ENCODE results near the gene KCNS1.
"Not testable (repeated sequence)": the region's sequence is repeated elsewhere in the genome, so short reads cannot be mapped to it uniquely, and the experiment has no call there.

The KCNS1 gene

DNA sequence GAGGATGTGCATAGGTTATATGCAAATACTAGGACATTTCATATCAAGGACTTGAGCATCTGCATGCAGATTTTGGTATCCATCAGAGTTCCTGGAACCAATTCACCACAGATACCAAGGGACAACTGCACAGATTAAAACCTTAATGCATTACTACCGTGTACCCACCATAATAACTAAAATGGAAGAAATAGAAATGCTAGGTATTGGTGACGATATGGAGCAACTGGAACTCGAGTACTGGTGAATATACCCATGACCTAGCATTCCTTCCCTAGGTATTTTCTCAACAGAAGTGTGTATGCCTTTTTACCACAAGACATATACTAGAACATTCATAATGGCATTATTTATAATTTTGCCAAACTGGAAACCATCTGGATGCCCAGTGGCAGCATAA, 18.5 kb downstream of the KCNS1 start:
- DNase-seq (ENCODE audit: extremely low read depth in 1 of 2, low read depth in 1 of 2), result no peak

DNA sequence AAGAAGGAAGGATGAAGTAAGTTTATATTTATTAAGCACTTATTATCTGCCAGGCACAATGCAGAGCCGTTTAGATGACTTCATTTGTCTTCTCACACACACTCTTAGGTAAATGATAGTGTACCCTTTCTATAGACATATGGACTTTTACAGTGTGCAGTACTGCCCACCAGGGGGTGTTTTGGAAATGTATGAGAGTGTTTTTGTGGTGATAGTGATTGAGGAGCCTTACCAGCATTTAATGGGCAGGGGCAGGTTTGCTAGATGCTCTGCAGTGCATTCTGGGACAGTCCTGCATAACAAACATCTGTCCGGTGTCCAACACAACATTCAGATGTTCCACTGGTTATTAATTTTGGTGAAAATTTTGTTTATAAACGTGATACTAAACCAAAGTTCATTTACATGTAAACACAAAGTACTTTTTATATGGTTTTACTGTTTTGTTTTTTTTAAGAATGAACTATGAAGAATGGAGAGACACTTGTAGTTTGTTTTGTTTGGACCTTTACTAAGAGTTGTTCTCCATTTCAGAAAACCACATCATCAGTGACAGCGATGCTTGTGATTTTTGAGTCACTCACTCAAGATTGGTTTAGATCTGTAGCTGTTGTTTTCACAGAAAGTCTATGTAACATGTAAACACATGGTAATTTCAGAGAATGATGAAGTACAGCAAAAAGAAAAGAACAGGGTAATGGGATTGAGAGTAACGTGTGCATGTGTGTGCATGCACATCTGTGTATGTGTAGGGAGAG, 19.9 kb downstream of the KCNS1 start:
- no peak for DNase-seq (ENCODE audit: extremely low read depth in 1 of 2, low read depth in 1 of 2)

GRCh38 chr20:45077559-45077958, 23.4 kb downstream of the KCNS1 start:
- no peak for DNase-seq (ENCODE audit: extremely low read depth in 1 of 2, low read depth in 1 of 2)

DNA sequence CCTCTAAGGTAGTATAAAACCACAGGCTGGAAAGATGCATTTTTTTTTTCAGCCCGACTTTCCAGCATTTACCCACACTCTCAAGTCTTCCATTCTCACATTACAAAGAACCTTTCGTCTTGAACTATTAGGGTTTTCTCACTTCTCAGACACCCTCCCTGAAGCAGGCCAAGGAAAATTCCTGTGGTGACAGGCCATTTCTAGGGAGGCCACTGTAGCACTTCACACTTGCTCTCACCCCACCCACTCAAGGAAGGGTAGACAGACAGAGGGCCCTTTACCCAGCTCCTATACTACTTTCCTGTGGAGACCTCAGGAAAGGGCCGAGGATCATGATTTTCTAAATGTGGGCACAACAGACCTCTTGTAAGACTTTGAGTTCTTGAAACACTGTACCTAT, 27.7 kb downstream of the KCNS1 start:
- DNase-seq (ENCODE audit: extremely low read depth in 1 of 2, low read depth in 1 of 2), result no peak

DNA sequence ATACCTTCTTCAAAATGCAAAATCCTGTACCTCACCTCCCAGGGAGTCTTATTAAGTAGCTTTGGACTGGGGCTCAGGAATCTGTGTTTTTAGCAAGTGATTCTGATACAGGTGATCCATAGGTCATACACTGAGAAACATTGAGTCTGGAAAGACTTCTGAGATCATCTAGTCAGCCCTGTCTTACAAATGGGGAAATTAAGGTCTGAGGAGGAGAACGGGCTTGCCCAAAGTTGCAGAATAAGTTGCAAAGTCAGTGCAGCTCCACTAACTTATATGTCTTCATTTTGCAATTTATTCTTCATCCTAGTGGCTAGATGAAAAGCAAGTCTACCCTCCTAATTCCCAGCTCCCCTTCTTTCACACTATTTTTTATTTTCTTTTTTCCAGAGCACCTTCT, 28.9 kb downstream of the KCNS1 start:
- no peak for DNase-seq (ENCODE audit: extremely low read depth in 1 of 2, low read depth in 1 of 2)

GRCh38 chr20:45070932-45071632, 29.8 kb downstream of the KCNS1 start:
- DNase-seq (ENCODE audit: extremely low read depth in 1 of 2, low read depth in 1 of 2), result no peak

DNA sequence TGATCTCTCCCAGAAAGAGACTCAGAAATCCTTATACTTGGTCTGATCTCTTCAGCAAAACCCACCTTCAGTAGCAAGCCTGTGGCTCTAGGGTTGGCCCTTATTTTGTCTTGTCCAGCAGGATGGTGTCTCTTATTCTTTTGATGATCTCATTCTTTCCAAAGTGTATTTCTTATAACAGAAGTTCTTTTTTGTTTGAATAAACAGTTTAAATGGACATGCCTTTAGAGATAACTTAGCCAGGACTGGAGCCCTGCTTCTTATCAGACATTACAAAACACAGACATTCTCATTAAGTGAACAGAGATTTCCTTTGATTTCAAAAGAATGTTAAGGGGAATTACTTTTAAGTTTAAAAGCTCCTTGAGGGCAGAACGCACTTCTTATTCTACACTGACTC, 31.7 kb downstream of the KCNS1 start:
- no peak for DNase-seq (ENCODE audit: extremely low read depth in 1 of 2, low read depth in 1 of 2)

DNA sequence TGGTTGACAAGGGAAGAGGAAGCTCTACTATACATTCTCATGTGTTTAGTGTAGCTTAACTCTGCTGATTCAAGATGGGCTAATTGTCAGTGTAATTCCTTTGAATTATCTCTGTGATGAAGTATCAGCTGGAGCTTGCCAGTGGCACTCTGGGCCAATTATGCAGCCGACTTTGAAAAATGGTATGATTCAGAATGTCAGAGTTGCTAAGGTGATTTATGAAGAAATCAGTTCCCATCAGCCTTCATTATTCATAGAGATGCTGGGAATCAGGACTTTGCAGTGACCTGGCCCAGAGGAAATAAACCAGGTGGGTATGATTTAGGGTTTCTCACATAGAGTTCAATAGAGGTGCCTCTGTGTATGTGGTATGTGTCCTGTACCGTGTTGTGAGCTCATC, 33.4 kb downstream of the KCNS1 start:
- DNase-seq (ENCODE audit: extremely low read depth in 1 of 2, low read depth in 1 of 2), result no peak

GRCh38 chr20:45067087-45067486, 33.8 kb downstream of the KCNS1 start:
- no peak for DNase-seq (ENCODE audit: extremely low read depth in 1 of 2, low read depth in 1 of 2)

GRCh38 chr20:45066372-45066771, 34.6 kb downstream of the KCNS1 start:
- DNase-seq (ENCODE audit: extremely low read depth in 1 of 2, low read depth in 1 of 2), result no peak

- DNase-seq (ENCODE audit: extremely low read depth in 1 of 2, low read depth in 1 of 2), result no peak
These were observed 36.1 kb downstream of the KCNS1 start for GRCh38 chr20:45064812-45065211.

DNA sequence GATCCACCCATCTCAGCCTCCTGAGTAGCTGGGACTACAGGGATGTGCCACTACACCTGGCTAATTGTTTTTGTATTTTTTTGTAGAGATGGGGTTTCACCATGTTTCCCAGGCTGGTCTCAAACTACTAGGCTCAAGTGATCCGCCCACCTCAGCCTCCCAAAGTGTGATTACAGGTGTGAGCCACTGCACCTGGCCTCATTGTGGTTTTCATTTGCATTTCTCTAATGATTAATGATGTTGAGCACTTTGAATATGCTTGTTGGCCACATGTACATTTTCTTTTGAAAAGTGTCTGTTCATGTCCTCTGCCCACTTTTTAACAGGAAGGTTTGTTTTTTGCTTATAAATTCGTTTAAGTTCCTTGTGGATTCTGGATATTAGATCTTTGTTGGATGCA, 37.8 kb downstream of the KCNS1 start:
- DNase-seq (ENCODE audit: extremely low read depth in 1 of 2, low read depth in 1 of 2), result not testable (repeated sequence)

DNA sequence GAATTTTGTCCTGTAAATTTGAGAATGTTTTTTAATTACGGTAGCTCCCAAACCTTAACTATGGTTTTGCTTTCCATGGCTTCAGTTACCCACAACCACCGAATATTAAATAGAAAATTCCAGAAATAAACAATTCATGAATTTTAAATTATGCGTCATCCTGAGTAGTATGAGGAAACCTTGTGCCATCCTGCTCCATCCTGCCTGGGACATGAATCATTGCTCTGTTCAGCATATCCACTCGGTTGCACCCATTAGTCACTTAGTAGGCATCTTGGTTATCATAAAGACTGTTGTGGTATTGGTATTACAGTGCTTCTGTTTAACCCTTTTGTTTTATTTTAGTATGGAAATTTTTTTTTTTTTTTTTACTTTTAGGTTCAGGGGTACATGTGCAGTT, 39.7 kb downstream of the KCNS1 start:
- DNase-seq (ENCODE audit: extremely low read depth in 1 of 2, low read depth in 1 of 2), result no peak

- DNase-seq (ENCODE audit: extremely low read depth in 1 of 2, low read depth in 1 of 2), result no peak
These were observed 40.6 kb downstream of the KCNS1 start for GRCh38 chr20:45060294-45060693.

DNA sequence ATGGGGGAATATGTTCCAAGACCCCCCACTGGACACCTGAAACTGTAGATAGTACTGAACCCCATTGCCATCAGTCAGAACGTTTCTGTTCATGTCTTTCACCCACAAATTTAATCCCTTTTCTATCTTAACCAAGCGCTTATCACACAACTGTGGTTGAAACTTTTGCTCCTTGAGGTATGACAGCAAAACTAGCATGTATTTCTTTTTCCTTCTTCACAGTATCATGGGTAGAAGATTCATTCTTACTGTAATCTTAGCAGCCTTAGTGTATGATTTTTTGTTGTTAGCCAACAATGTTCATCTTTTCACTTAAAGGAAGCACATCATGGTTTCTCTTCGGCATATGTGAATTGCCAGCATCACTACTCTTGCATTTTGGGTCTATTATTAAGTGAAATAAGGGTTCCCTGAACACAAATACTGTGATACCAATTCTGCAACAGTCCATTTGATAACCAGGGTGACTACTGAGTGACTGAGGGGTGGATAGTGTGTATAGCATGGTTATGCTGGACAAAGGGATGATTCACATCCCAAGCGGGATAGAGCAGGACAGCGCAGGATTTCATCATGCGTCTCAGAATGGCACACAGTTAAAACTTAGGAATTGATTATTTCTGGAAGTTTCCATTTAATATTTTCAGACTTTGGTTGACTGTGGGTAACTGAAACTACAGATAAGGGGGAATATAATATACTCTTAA, 41.8 kb downstream of the KCNS1 start:
- no peak for DNase-seq (ENCODE audit: extremely low read depth in 1 of 2, low read depth in 1 of 2)

- no peak for DNase-seq (ENCODE audit: extremely low read depth in 1 of 2, low read depth in 1 of 2)
These were observed 42.6 kb downstream of the KCNS1 start for GRCh38 chr20:45058168-45058850.

DNA sequence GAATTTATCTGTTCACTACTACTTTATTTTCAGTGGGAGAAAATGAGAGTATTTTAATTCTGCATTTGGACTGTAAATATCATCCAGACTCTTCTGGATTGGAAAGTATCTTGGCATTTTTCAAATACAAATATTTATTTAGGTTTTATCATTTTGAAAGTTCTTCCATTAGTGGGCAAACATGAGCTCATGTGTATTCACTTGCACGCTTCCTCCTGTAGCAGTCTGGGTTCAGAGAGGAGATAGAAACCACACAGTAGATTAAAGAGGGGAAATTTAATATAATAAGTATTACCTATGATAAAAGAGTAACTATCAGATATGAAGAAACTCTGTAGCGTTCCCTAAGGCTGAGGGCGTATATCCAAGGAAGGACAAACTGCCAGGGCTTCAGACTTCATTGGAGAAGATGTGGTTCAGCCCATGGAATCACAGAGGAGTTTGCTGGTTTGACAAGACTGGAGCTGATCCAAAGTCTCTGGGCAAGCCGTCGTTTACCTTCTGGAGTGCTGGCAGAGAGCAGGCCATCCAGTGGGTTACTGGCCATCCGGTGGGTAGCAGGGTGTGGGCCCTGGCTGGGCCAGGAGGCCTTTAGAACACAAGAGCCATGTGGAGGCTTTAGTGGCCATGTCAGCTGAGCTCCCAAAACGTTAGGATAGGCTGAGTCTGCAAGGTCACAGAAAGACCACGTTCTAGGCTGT, 44.3 kb downstream of the KCNS1 start:
- no peak for DNase-seq (ENCODE audit: extremely low read depth in 1 of 2, low read depth in 1 of 2)

GRCh38 chr20:45055056-45055455, 45.9 kb downstream of the KCNS1 start:
- DNase-seq (ENCODE audit: extremely low read depth in 1 of 2, low read depth in 1 of 2), result no peak

- DNase-seq (ENCODE audit: extremely low read depth in 1 of 2, low read depth in 1 of 2), result no peak
These were observed 47.2 kb downstream of the KCNS1 start for GRCh38 chr20:45053430-45054351.

All from stimulated activated CD8-positive, alpha-beta memory T cell treated with anti-CD3 and anti-CD28 coated beads, Interleukin-7, amount 100 ng/mL, for 48 hours (primary cell).